Spleen (tissue), 11 donors: ENCODE data around the gene NUFIP2. TPM values are rescaled to one million over a fixed set of nuclear protein-coding genes. Genes with fewer than 3 reads are reported as not detected.

Source experiments
- DNase-seq: peaks from one replicate; pipeline ENCODE4 v3.0.0-alpha.2; 2020
- H3K27ac ChIP-seq, 8 donors: fragments of 200-600 bp; sonication (generic) in 7 of 8; 1 replicate in 4 of 8; 2 replicates in 4 of 8; pipeline versions ENCODE4 v1.5.0 to v1.8.0; 2016 to 2021; ENCODE audit warnings: inconsistent platforms in 4 of 8, mild to moderate bottlenecking in 4 of 8, moderate library complexity in 1 of 8
- H3K27me3 ChIP-seq, 7 donors: fragments of 200-600 bp; sonication (generic) in 6 of 7; replicated peaks in 1 of 7; 1 replicate in 4 of 7; 2 replicates in 3 of 7; pipeline versions ENCODE4 v1.5.0 to v1.8.0; 2016 to 2021; ENCODE audit warnings: inconsistent platforms in 3 of 7, mild to moderate bottlenecking in 1 of 7
- H3K36me3 ChIP-seq, 6 donors: fragments of 200-600 bp; sonication (generic) in 5 of 6; 1 replicate in 4 of 6; 2 replicates in 2 of 6; pipeline versions ENCODE4 v1.5.0 to v1.8.0; 2016 to 2021; ENCODE audit warnings: inconsistent platforms in 2 of 6
- H3K4me1 ChIP-seq, 6 donors: fragments of 200-600 bp; sonication (generic) in 5 of 6; 1 replicate in 3 of 6; 2 replicates in 3 of 6; pipeline versions ENCODE4 v1.5.0 to v1.8.0; 2016 to 2021; ENCODE audit warnings: inconsistent platforms in 3 of 6
- H3K4me3 ChIP-seq, 8 donors: fragments of 200-600 bp; sonication (generic) in 7 of 8; 1 replicate in 4 of 8; 2 replicates in 4 of 8; pipeline versions ENCODE4 v1.5.0 to v1.8.0; 2016 to 2021; ENCODE audit warnings: inconsistent platforms in 4 of 8, mild to moderate bottlenecking in 4 of 8, moderate library complexity in 2 of 8
- H3K9me3 ChIP-seq, 8 donors: fragments of 200-600 bp; sonication (generic) in 7 of 8; 1 replicate in 4 of 8; 2 replicates in 4 of 8; pipeline versions ENCODE4 v1.5.0 to v1.8.0; 2016 to 2021; ENCODE audit warnings: inconsistent platforms in 4 of 8
- POLR2A ChIP-seq, 3 donors: fragments of 450-650 bp; IDR thresholded peaks; one replicate each; pipeline ENCODE4 v1.5.1; 2017; ENCODE audit warnings: antibody characterized with exemption in 3 of 3, mild to moderate bottlenecking in 1 of 3
- POLR2AphosphoS5 ChIP-seq, 3 donors: sonication (generic); formaldehyde crosslinking; IDR thresholded peaks; one replicate each; pipeline ENCODE4 v1.5.1; 2017; ENCODE audit warnings: antibody characterized with exemption in 3 of 3
- WGBS, 5 donors: extraction: QIAGEN DNeasy Blood & Tissue Kit in 3 of 5; methylation state at CpG; one replicate each; pipeline versions ENCODE4 v1.1.5 to v1.1.7; 2013 to 2018; 5-methylcytosine and 5-hydroxymethylcytosine counted together
- intact Hi-C: fragments of 100-400 bp; cut with DNase I; formaldehyde crosslinking; loops from one replicate; pipeline ENCODE4 v1.15.0; 2023; ENCODE audit warnings: low total_unique reads
- polyA plus RNA-seq, 3 donors: library from polyadenylated mRNA; stranded (reverse); fragments of 200-250 nt; gene quantifications; one replicate each; pipeline ENCODE4 v1.2.1, GENCODE V29; 2013
- total RNA-seq, 7 donors: library from RNA; depleted of rRNA in 3 of 7; stranded (reverse); fragments of >200 nt in 3 of 7; fragmentation: NEBNext Ultra II Directional in 4 of 7; extraction: Animal tissue kit (Norgen Biotek cat#: 25700) in 4 of 7; gene quantifications; one replicate each; pipeline versions ENCODE4 v1.1.0 to v1.2.1, GENCODE V29; 2016 to 2021
- TF ChIP-seq, protein P1 (sequence below), 11 experiments: fragments of 200-600 bp in 7 of 11; fragments of 450-650 bp in 4 of 11; sonication (generic) in 4 of 11; IDR thresholded peaks in 8 of 11; conservative IDR thresholded peaks in 3 of 11; 1 replicate in 7 of 11; 2 replicates in 4 of 11; pipeline versions ENCODE4 v1.4.0 to v1.8.0; 2016 to 2021; ENCODE audit warnings: antibody characterized with exemption in 11 of 11, inconsistent platforms in 4 of 11, mild to moderate bottlenecking in 1 of 11
- donor health status: healthy with polysubstance abuse.
- donor health status: DM: no; HTN: no; CAD: no; lungs with moderate emphysema.
- donor health status: DM: no; HTN: no; CAD: no.
- donor health status: Bipolar disorder and iron deficiency.
- donor health status: healthy.
- donor health status: DM: no; HTN: no; CAD: no.
- donor health status: DM: yes; HTN: yes; CAD: no.

NUFIP2 gene
- total and polyA plus RNA-seq, 10 donors, result 8.7 to 68.4 (median 54.9) TPM

DNA sequence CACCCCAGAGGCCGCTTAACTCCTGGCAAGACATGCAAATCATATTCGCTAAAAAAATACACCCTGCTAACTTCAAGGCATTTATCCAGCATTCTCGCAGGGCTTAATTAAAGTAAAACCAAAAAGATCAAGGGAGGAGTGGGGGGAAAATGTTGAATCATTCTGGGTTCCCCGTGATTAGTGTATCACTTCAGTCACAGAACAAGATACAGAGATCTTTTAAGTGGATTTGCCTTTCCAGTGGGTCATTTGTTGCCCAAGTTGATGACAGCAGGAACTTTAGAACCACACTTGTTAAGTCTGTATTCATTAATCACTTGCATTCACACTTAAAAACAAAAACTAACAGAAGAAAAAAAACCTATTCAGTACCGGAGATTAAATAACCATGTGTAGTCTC lies 30.0 kb downstream of the NUFIP2 start:
- no peaks in the 10 kb centered on the region for H3K9me3 ChIP-seq
- H3K27me3 ChIP-seq, result no peaks in the 10 kb centered on the region
- 83 to 90% (median 87%) methylated on average over 5 of the region's 5 CpGs for WGBS, 5 donors
- DNase-seq, result no peak
- TF ChIP-seq POLR2AphosphoS5 (IDR thresholded peaks at IDR 0.05), result no peak
- TF ChIP-seq, protein P1, sequence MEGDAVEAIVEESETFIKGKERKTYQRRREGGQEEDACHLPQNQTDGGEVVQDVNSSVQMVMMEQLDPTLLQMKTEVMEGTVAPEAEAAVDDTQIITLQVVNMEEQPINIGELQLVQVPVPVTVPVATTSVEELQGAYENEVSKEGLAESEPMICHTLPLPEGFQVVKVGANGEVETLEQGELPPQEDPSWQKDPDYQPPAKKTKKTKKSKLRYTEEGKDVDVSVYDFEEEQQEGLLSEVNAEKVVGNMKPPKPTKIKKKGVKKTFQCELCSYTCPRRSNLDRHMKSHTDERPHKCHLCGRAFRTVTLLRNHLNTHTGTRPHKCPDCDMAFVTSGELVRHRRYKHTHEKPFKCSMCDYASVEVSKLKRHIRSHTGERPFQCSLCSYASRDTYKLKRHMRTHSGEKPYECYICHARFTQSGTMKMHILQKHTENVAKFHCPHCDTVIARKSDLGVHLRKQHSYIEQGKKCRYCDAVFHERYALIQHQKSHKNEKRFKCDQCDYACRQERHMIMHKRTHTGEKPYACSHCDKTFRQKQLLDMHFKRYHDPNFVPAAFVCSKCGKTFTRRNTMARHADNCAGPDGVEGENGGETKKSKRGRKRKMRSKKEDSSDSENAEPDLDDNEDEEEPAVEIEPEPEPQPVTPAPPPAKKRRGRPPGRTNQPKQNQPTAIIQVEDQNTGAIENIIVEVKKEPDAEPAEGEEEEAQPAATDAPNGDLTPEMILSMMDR (IDR thresholded peaks at IDR 0.05 in 8 of 11, conservative IDR thresholded peaks at IDR 0.05 in 3 of 11), result no peak
- TF ChIP-seq POLR2A (IDR thresholded peaks at IDR 0.05), result no peak
- peaks cover 0 to 100% (median 71%) of the 10 kb centered on the region in 6 donors for H3K36me3 ChIP-seq
- H3K27ac ChIP-seq, result no peak overlapping the region
- no peak overlapping the region for H3K4me3 ChIP-seq
- H3K4me1 ChIP-seq, result peaks cover 0 to 51% (median 8%) of the 10 kb centered on the region in 6 donors
- intact Hi-C loops, result no loop called here

DNA sequence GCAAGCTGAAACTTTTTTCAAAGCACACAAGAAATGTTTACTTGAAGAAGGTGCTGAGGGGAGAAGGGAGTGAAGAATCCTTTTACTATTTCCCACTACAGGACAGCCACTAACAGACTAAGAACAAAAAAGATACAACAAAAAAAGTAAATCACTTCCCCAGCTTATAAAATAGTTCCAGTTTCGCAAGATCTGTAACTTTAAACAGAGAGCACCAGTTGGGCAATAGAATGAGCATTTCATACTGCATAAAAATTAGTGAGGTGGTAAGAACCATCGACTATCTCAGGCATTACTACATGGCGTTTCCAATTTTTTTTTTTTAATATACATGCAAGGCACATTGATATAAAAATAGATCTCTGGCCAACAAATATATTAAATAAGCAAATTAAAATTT lies 36.2 kb downstream of the NUFIP2 start:
- WGBS, 5 donors, result 65 to 87% (median 71%) methylated on average over 3 of the region's 3 CpGs
- Histone ChIP-seq H3K36me3 (peaks cover 0 to 71% (median 29%) of the 10 kb centered on the region in 6 donors), H3K4me3 (no peak overlapping the region), H3K27ac (peak overlapping the region in 3 of 8 donors; percentile 14 to 43 (median 29)), H3K4me1 (peaks cover 9 to 69% (median 47%) of the 10 kb centered on the region in 6 donors), H3K27me3 (no peaks in the 10 kb centered on the region), H3K9me3 (no peaks in the 10 kb centered on the region)
- intact Hi-C loops, result no loop called here
- TF ChIP-seq POLR2AphosphoS5 (IDR thresholded peaks at IDR 0.05) (no peak), POLR2A (IDR thresholded peaks at IDR 0.05) (no peak)
- TF ChIP-seq, protein P1 (IDR thresholded peaks at IDR 0.05 in 8 of 11, conservative IDR thresholded peaks at IDR 0.05 in 3 of 11), result no peak
- DNase-seq, result no peak

DNA sequence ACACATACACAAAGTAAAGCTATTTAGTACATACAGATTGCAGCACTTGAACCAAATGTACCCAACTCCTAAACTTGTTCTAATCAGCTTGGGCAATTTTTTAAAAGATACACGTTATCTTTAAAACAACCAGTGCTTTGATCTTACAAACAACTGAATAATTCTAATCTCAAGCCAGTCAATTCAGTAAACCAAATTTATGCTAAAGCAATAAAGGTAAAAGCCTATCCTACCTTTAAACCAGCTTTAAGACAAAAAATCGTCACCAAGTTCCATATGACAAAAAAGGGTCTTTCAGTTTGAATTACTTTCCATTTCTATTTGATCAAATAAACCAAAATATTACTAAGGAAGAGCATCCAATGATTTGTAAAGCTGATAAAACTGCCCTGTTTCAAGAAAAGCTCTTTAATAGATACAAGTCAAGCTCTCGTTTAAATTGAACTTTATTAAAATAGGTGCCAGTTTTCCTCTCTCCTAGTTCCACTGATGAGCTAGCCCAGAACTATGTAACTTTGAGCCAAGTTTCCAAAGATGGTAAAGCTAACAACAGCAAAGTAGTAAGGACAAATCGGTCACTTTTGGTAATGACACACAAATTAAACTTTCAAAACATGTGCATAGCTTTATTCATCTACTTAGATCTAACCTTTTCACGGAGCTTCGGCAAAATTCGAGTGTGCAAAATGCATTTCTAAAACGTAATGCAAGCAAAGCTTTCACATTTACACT lies 37.0 kb downstream of the NUFIP2 start:
- Histone ChIP-seq H3K27me3 (no peaks in the 10 kb centered on the region), H3K36me3 (peaks cover 0 to 63% (median 22%) of the 10 kb centered on the region in 6 donors), H3K4me1 (peaks cover 9 to 69% (median 50%) of the 10 kb centered on the region in 6 donors), H3K27ac (peak overlapping the region in 2 of 8 donors; percentile 16 to 29), H3K9me3 (no peaks in the 10 kb centered on the region), H3K4me3 (no peak overlapping the region)
- intact Hi-C loops, result no loop called here
- no peak for DNase-seq
- TF ChIP-seq POLR2A (IDR thresholded peaks at IDR 0.05) (no peak), POLR2AphosphoS5 (IDR thresholded peaks at IDR 0.05) (no peak)
- TF ChIP-seq, protein P1 (IDR thresholded peaks at IDR 0.05 in 8 of 11, conservative IDR thresholded peaks at IDR 0.05 in 3 of 11), result no peak
- WGBS, 5 donors, result 59 to 81% (median 75%) methylated on average over 8 of the region's 8 CpGs

DNA sequence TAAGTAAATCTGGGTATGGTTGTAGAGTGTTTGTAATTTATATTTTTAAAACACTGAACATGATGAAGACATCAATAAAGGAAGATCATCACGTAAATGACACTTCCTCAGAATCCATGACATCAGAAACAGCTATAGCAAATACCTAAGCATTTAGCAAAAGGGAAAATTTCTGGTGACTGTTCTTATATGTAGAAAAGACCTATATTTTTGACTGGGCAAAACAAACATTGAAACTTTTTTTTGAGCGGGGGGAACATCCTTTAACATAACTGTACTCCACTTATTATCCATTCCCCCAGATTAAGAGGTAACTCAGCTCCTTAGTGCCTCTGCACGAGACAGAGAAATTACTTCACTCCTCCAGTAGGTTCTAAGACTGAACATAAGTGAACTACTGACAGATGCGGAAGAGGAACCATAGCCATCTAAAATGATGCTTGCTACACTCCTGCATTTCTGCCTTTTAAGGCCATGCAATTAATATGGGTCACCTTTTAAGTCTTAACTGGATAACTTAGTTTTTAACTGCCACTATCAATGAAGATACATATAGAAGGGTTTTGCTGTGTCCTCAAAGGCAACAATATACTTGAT lies 37.9 kb downstream of the NUFIP2 start:
- no peak for DNase-seq
- no peak for TF ChIP-seq POLR2AphosphoS5 (IDR thresholded peaks at IDR 0.05)
- TF ChIP-seq, protein P1 (IDR thresholded peaks at IDR 0.05 in 8 of 11, conservative IDR thresholded peaks at IDR 0.05 in 3 of 11), result no peak
- TF ChIP-seq POLR2A (IDR thresholded peaks at IDR 0.05), result no peak
- Histone ChIP-seq H3K4me1 (peaks cover 9 to 71% (median 52%) of the 10 kb centered on the region in 6 donors), H3K27me3 (no peaks in the 10 kb centered on the region), H3K27ac (peak overlapping the region in 3 of 8 donors; percentile 6 to 25 (median 16)), H3K9me3 (no peaks in the 10 kb centered on the region), H3K4me3 (no peak overlapping the region), H3K36me3 (peaks cover 0 to 56% (median 17%) of the 10 kb centered on the region in 6 donors)
- 71 to 86% (median 76%) methylated on average over 4 of the region's 4 CpGs for WGBS, 5 donors
- intact Hi-C loops, result no loop called here
